Stimulated activated CD4-positive, alpha-beta T cell treated with anti-CD3 and anti-CD28 coated beads, Interleukin-1b, Interleukin-23, amount 100 ng/mL, for 4 hours (primary cell): ENCODE results near the gene BMPR1A.

Experiments
- DNase-seq, 2 donors: peaks; one replicate each; pipeline ENCODE4 v3.0.0-alpha.2; 2020; ENCODE audit warnings: low read depth in 2 of 2

BMPR1A gene

DNA sequence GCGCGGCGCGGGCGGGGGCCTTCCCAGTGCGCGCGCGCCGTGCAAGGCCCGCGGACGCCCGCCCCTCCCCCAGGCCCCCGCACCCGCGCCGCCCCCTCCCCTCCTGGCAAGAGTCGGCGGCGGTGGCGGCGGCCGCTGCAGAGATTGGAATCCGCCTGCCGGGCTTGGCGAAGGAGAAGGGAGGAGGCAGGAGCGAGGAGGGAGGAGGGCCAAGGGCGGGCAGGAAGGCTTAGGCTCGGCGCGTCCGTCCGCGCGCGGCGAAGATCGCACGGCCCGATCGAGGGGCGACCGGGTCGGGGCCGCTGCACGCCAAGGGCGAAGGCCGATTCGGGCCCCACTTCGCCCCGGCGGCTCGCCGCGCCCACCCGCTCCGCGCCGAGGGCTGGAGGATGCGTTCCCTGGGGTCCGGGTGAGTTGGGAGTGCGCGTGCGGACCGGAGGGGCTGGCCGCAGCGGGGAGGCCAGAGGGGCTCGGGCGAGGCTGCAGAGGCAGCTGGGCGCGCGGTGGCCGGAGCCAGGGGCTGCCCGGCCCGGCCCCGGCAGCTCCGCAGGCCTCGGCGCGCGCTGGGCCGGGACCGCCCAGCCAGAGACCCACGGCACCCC lies at the start of gene BMPR1A:
Gene BMPR1A (plus strand): TSS at position 109 of the 602 bp plus-strand sequence. CDS start 119,400 bp downstream, outside the sequence.
- DNase-seq = peak in 1 of 2 donors; percentile 7

DNA sequence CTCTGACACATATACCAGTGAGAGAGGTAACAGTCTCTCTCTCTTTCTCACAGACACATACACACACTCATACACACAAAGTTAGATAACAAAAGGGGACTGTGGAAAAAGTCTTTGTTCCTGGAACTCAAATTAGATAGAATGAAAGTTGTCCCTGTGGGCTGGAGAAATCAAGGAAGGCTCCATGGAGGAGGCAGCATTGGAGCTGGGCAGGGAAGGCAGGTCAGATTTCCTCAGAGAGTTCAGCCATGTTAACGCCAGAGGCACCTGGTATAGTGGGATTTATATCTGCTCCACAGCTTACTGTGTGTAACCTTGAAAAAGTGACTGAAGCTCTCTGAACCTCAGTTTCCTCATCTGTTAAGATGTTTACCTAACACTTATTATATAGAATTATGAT lies 49.4 kb upstream of the BMPR1A start:
- no peak for DNase-seq

DNA sequence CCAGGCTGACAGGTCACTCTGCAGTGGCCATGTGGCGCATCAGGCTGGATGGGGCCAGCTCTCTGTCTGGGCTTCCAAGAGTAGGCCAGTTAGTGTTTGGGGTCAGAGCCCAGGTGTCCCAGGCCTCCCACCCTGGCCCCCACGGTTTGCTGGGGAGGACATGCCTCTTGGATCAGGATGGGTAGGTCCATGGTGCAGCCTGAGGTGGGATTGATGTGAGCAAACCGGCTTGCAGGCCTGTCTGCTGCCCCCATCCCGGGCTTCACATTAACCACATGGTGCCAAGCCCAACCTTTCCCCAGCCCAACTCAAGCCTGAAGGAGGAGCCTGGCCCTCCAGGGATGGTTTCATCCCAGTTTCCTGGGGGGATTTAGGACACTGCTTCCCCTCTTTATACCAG lies 48.9 kb upstream of the BMPR1A start:
- no peak for DNase-seq

DNA sequence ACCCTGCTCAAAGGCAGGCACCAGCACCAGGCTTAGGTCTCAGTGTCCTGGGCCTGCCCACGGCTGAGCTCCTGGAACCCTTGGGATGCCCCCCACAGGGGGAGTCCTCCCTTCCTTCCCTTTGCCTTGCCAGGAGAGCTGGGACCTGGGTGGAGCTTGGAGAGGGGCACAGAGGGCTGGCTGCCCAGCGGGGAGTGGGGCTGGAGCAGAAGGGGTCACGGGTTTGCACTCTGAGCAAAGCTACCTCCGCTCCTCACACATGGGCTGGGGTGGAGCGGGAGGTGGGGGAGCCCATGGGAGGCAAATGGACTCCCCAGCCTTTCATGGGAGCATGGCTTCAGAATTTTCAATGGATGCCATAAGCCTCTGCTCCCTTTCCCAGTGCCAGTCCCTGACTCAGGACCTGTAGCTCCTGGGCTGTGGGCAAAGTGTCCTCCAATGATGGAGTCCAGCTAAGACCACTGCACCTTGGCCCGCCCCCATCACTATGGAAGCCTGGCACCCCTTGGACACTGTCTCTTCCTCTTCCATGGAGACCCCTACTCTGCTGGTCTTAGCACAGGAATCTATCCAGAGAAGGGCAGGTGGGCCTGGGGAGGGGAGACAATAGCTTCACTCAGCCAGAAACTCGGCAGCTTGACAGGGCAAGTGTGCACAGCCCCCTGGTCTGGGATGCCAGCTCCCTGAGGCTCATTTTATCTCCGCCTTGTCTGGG lies 48.2 kb upstream of the BMPR1A start:
- DNase-seq = no peak

DNA sequence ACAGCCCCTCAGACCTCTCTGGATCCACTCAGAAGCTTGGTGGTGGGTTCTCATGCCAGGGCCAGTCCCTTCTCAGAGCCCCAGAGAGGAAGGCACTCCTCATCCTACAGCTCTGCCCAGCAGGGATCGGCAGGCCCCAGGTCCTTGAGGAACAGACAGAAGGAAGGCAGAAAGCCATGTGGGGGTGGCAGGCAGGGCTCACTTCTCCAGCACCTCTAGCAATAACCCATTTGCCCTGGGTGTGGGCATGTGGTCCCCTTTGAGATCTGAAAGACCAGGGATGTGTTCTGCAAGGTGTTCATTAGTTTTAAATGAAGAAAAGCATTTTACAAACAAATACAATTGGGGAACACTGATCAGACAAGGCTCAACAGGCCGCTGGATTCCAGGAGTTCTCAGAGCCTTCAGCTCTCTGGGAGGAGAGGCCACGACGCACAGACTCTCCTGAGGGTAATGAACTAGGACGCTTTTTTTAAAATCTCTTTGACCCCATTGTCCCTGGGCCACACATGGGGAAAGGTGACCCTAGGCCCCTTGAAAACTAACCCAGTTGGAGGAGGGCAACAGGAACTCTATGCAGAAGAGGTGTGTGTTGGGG lies 47.5 kb upstream of the BMPR1A start:
- DNase-seq = no peak

DNA sequence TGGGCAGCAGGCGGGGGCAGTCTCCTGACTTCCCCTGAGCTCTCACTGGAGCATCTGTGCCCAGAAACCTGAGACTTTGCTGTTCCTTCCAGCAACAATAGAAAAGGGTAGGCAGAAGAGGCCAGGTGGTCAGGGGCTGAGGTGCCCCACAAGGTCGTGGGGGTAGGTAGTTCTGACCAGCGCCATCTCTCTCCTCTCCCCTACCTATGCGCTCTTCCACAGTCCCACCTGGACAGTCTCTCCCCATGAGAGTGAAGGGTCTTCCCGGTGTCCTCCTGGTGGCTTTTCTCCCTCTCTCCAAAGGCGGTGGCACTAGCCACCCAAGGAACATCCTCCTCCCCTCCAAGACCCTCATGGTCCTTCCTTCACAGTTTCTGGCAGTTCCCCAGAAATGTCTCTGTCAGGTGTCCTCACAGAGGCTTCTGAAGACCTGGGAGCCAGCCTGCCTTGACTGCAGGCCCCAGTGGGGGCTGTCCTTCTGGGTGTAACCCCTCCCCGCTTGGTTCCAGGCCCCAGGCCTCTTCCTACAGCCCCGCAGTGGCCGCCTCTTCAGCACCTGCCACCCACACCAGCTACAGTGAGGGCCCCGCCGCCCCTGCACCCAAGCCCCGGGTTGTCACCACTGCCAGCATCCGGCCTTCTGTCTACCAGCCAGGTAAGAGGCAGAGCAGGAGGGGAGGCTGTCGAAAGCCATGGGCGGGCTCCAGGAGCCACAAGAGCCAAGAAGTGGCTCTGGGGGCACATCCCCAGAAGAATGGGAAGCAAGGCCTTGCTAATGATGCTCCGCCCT lies 46.8 kb upstream of the BMPR1A start:
- no peak for DNase-seq

DNA sequence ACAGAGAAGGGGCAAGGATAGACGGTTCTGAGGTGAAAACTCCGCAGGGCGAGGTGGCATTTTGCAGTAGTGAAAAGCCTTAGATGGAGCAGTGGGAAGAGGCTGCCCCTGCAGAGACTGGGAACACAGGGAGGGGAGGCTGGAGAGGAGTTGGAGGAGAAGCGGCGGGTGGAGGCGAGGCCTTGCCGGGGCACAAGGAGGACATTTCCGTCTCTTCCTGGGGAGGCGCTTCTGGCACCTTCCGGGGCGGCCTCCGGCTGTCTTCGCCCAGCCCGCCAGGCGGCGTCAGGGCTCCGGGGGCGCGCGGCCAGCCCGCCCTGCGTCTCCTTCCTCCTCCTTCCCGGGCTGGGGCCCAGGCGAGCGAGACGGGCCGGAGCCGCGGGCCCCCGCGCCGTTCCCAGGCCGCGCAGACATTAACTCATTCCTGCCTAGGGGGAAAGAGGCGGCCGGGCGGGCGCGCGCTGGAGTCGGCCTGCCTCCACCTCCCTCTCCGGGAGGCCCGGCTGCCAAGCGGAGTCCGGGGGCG lies 45.4 kb upstream of the BMPR1A start:
- DNase-seq = peak; percentile 67 to 80

DNA sequence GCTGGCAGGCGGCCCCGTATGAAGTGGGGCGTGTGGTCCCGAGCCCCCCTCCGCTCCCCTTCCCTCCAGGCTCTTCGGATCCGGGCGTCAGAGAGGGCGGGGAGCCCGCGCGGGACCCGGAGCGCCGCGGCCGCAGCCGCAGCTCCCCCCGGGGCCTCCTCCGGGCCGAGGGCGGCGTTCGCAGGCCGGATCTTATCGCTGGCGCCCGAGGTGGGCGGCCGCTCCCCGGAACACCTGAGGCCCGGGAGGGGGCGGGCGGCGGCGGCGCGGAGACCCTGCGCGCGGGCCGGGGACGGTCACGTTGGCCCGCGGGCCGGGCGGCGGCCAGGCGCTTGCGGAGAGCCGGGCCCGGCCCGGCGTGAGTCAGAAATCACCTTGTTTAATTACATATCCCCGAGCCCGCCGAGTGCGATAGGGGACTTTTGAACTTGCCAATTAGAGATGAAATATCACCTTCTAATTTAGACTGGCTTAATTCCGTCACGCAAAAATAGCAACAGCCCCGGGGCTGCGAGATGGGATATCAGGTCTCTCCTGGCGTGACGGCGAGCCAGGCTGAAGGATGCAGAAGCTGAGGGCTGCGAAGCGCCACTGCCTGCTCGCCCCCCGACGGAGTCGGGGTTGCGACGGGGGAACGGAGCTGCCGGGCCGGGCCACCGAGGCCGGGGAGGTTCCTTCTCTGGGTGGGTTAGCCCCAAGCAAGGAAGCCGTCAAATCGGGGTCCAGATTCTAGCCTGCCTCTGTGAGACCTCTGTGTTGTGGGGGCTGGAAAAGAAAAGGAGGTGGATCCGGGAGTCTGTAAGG lies 44.7 kb upstream of the BMPR1A start:
- DNase-seq = peak; percentile 28 to 58

DNA sequence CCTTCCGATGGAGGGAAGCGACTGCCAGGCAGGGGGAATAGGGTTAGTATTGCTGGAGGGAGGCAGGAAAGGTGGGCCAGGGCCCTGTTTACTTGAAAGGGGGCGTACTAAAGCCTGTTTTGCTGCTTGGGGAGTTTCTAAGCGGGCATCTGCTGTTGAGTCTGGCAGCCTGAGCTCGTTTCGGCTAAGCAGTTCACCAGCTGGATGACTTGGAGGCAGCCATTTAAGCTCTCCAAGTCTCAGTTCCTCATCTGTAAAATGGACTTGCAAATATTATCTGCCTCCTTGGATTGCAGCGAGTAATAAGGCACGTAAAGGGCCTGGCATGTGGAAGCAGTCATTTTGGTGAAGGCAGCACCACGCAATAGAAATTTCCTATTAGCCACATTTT lies 44.1 kb upstream of the BMPR1A start:
- no peak for DNase-seq

DNA sequence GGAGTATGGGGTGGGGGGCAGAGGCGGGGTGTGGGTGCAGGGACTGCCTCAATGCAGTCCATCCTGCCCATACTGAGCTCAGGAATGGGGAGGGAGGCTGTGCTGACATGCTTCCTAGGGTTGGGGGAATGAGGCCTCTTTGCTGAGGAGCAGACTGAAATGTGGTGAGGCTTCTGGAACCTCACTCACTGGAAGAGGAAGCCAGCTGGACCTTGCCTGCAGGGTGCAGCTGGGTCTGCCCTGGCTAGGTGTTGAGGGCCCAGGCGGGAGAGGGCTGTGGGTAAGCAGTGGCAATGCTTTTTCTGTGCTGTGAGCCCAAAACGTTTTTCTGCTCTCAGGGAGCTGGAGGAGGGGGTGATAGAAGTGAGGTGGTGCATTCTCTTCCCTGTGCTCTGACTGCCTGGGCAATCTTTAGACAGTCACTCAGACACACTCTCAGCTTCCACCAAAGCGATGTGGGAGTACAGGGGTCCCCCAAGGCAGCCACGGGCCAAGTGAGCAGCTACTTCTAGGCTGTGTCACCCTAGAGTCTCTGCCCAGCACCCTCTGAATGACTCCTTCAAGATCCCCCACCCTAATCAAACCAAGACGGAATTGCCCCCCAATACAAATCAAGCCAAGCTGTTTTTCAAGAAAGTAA lies 41.1 kb upstream of the BMPR1A start:
- no peak for DNase-seq

DNA sequence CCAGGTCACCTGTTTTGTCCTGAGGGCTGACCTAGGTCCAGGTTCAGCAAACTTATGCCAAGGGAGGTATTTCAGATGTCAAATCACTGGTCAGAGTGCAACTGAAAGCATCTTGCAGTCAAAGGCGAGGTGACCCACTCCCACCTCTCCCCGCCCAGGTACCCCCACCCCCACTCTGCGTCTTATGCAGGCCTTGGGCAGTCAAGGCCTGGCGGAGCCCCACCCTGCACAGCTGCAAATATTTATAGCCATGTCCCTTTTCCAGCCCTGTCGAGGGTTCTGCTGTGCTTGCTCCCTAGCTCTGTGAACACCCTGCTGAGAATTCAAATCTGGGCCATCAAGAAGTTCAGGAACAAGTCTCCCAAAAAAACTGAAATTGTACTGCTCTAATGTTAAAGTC lies 40.6 kb upstream of the BMPR1A start:
- DNase-seq = no peak

DNA sequence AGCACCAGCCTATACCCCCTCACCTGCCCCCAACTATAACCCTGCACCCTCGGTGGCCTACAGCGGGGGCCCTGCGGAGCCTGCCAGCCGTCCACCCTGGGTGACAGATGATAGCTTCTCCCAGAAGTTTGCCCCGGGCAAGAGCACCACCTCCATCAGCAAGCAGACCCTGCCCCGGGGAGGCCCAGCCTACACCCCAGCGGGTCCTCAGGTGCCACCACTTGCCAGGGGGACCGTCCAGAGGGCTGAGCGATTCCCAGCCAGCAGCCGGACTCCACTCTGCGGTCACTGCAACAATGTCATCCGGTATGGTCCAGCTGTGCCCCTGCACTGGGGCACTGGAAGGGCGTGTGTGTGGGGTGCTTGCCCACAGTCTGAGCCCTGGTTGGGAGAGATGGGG lies 40.0 kb upstream of the BMPR1A start:
- no peak for DNase-seq

DNA sequence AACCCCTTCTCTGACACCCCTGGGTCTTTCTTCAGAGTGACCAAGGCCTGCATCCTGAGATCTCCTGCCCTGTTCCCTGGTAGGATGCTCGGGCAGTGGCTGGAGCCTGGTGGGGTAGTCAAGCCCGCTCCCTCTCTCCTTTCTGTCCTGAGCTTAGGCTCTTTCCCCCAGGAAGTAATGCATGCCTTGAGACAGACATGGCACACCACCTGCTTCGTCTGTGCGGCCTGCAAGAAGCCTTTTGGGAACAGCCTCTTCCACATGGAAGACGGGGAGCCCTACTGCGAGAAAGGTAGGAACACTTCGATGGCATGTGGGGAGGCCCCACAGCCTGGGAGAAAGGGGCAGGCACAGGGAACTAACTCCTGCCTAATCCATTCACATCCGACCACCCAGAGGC lies 37.9 kb upstream of the BMPR1A start:
- DNase-seq = no peak

DNA sequence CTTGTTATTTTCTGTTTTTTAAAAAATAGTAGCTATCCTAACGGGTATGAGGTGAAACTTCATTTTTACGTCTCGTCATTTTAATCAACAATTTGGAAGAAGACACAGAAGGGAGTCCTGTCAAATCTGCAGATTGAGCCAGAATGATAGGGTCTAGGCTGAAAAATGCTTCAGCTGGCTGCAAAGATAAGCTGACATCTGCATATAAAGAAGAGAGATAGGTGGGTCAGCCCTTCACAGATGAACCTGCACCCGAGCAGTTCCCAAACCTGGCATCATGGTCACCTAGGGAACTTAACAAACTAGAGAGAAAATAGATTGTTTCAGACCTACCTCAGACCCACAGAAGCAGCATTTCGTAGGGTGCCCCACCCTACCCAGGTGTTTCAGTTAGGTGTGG lies 35.2 kb upstream of the BMPR1A start:
- DNase-seq = no peak

DNA sequence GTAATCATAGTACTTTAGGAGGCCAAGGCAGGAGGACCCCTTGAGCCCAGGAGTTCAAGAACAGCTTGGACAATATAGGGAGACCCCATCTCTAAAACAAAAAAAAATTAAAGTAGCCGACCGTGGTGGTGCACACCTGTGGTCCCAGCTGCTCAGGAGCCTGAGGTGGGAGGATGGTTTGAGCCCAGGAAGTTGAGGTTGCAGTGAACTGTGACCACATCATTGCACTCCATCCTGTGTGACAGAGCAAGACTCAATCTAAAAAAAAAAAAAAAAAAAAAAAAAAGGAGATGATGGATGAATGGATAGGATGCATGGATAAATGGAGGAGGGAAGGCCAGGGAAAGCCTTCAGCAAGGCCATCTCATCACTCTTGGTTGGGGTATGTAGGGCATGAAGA lies 33.4 kb upstream of the BMPR1A start:
- DNase-seq = no peak

DNA sequence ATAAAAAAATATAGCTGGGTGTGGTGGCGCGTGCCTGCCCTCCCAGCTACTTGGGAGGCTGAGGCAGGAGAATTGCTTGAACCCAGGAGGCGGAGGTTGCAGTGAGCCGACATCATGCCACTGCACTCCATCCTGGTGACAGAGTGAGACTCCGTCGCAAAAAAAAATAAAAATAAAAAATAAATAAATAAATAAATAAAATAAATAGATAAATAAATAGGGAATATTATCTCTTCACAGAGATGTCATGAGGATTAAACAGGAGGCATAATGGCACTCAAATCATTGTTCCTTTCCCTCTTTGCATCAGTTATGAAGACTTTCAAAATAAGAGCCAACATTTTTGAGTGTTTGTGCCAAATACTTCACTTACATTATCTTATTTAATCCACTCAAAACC lies 32.0 kb upstream of the BMPR1A start:
- DNase-seq = no peak

DNA sequence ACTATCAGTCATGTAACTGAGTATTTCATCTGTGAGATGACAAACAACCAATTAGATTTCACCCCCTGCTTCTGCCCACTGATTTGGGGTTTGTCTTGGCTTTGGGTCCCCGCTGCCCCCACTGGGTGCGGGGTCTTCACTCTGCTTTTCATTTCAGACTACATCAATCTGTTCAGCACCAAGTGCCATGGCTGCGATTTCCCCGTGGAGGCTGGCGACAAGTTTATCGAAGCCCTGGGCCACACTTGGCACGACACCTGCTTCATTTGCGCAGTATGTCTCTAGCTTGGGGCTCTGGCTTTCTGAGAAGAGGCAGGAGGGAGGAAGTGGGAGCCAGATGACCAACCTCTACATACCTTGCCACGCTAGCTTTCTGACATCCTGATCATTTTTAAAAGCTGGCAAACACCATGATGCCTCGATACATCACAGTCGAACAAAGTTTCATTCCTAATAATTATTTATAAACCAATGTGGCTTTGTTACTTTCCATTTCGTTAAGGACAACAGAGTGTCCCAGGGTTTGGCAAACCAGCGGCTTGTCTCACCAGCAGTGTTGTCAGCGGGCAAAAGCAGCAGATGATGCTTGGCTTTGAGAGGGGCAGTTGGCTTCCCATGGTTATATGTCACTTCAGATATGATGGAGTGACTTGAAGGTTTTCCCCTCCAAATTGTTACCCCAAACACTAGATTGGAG lies 30.3 kb upstream of the BMPR1A start:
- DNase-seq = no peak

DNA sequence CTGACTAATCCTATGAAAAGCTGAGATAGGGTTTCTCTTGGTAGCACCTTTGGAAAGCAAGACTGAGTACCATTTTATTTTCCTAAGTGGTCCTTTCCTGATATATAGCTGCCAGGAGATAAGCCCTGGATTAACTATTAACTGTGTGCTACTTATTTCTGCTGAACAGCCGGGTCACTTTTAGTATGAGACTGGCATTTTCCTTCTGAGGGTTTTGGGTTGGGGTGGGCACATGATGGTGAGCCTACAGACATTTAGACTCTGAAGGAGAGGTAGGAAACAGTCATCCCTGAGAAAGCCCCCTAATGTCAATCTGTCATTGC lies 29.8 kb upstream of the BMPR1A start:
- no peak for DNase-seq

DNA sequence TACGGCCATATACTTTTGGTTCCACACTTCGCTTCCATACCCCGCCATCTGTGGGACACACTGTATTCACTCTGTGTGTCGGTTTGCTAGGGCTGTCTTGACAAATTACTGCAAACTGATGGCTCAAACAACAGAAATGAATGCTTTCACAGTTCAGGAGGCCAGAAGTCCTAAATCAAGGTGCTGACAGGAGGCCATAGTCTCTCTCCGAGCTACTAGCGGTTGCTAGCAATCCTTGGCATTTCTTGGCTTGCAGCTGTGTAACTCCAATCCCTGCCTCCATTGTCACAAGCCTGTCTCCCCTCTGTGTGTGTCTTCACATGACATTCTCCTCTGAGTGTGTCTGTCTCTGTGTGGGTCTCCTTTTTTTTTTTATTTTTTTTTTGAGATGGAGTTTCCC lies 28.9 kb upstream of the BMPR1A start:
- DNase-seq = no peak

DNA sequence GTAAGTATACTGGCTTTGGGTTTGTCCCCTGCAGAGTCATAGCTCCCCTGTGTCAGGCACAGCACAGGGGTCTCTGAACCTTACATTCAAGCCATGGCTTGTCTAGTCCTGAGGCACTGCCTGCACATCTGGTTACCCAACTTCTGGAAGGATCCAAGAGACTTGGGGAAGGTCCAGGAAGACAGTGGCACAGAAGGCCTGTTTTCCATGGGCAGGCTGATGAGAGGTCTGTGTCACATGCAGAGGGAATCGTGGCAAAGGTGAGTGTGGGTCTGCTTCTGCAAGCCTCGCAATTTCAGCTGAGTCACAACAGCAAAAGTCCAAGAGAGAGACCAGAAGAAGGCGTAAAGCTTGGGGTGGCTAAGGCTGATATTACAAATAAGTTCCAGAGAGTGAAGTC lies 28.4 kb upstream of the BMPR1A start:
- DNase-seq = no peak

DNA sequence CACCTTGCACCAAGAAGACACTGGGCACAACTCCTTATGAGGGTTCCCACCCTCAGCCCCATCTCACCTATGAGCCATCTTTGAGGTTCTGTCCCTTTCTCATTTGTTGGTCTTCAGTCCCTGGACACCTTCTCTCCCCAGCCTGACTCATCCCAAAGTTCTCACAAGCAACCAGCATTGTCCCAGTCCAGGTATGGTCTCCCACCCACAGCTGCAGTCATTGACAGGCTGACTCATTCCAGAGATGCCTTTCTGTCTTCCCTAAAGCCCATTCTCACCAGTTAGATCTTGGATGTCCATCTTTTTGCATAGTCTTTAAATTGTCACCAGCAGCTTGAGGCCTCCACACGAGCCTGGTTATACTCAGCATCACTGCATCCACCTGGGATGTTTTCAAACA lies 26.7 kb upstream of the BMPR1A start:
- no peak for DNase-seq
